ENCODE results near the gene CHD5.

DNA sequence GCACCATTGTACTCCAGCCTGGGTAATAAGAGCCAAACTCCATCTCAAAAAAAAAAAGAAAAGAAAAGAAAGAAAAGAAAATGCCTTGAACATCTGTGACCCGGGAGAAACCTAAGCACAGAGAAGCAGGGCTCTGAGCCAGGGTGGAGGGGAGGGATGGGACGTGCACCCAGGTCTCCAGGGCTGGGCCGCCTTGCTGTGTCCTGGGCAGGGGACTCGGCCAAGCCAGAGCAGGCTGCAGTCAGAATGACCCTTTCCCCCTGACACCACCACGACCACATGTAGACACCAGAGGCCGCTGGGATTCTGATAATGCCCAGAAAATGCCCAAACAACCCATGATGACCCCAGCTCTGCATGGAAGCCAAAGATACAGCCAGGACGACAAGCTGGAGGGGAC, 17.8 kb downstream of the CHD5 start:
- TF ChIP-seq JUND (IDR thresholded peaks at IDR 0.05) (no peak), EZH2 (IDR thresholded peaks at IDR 0.05) (no peak)
